Spleen (tissue), 7 donors: ENCODE measurements around the gene MACROD2.

Source experiments
- CTCF ChIP-seq, 11 experiments: fragments of 200-600 bp in 7 of 11; fragments of 450-650 bp in 4 of 11; sonication (generic) in 4 of 11; IDR thresholded peaks in 8 of 11; conservative IDR thresholded peaks in 3 of 11; 1 replicate in 7 of 11; 2 replicates in 4 of 11; pipeline versions ENCODE4 v1.4.0 to v1.8.0; 2016 to 2021; ENCODE audit warnings: antibody characterized with exemption in 11 of 11, inconsistent platforms in 4 of 11, mild to moderate bottlenecking in 1 of 11
- POLR2A ChIP-seq, 3 donors: fragments of 450-650 bp; IDR thresholded peaks; one replicate each; pipeline ENCODE4 v1.5.1; 2017; ENCODE audit warnings: antibody characterized with exemption in 3 of 3, mild to moderate bottlenecking in 1 of 3
- donor health status: DM: no; HTN: no; CAD: no; lungs with moderate emphysema.
- donor health status: DM: no; HTN: no; CAD: no.
- donor health status: DM: no; HTN: no; CAD: no.

GRCh38 chr20:15411781-15412180 is 1416.5 kb downstream of the MACROD2 start:
- TF ChIP-seq CTCF (IDR thresholded peaks at IDR 0.05 in 8 of 11, conservative IDR thresholded peaks at IDR 0.05 in 3 of 11) (no peak), POLR2A (IDR thresholded peaks at IDR 0.05) (no peak)
